GM23338 (cell line): ENCODE measurements around the gene TRMT2A.
"Not testable (repeated sequence)": the region's sequence is repeated elsewhere in the genome, so short reads cannot be mapped to it uniquely, and the experiment has no call there.

Experiments used
- CREB1 ChIP-seq: fragments of 250-450 bp; sonication (Bioruptor Pico); IDR thresholded peaks from 2 replicates; pipeline ENCODE4 v1.5.0; 2020; ENCODE audit warnings: low read depth, mild to moderate bottlenecking, moderate library complexity
- ETS1 ChIP-seq: IDR thresholded peaks from 2 replicates; pipeline ENCODE4 v1.6.1; 2016; ENCODE audit warnings: antibody characterized with exemption
- EZH2 ChIP-seq: fragments of 200-600 bp; sonication (generic); IDR thresholded peaks from one replicate; pipeline ENCODE4 v1.8.0; 2017; ENCODE audit warnings: antibody characterized with exemption, mild to moderate bottlenecking, low read depth; ENCODE audit not compliant: unreplicated experiment
- EZH2phosphoT487 ChIP-seq: fragments of 200-600 bp; sonication (generic); IDR thresholded peaks from one replicate; pipeline ENCODE4 v1.8.1; 2018; ENCODE audit warnings: antibody characterized with exemption; ENCODE audit not compliant: unreplicated experiment
- JUNB ChIP-seq: IDR thresholded peaks from one replicate; pipeline ENCODE4 v1.6.1; 2016; ENCODE audit warnings: antibody characterized with exemption; ENCODE audit not compliant: unreplicated experiment
- NANOG ChIP-seq: IDR thresholded peaks from 2 replicates; pipeline ENCODE4 v1.6.1; 2016; ENCODE audit warnings: antibody characterized with exemption, borderline replicate concordance
- POLR2AphosphoS5 ChIP-seq: IDR thresholded peaks from 2 replicates; pipeline ENCODE4 v1.6.1; 2016; ENCODE audit warnings: antibody characterized with exemption, low read depth
- REST ChIP-seq: IDR thresholded peaks from one replicate; pipeline ENCODE4 v1.6.1; 2018; ENCODE audit warnings: antibody characterized with exemption; ENCODE audit not compliant: unreplicated experiment
- STAT1 ChIP-seq: IDR thresholded peaks from one replicate; pipeline ENCODE4 v1.6.1; 2016; ENCODE audit warnings: antibody characterized with exemption; ENCODE audit not compliant: unreplicated experiment
- ZNF114 ChIP-seq: fragments of 250-450 bp; sonication (Bioruptor Pico); IDR thresholded peaks from 2 replicates; pipeline ENCODE4 v1.5.0; 2020; ENCODE audit warnings: mild to moderate bottlenecking, moderate library complexity
- ZNF331 ChIP-seq: fragments of 250-450 bp; sonication (Bioruptor Pico); IDR thresholded peaks from 2 replicates; pipeline ENCODE4 v1.5.0; 2020; ENCODE audit warnings: low read depth, mild to moderate bottlenecking, moderate library complexity
- ZNF462 ChIP-seq: fragments of 250-450 bp; sonication (Bioruptor Pico); IDR thresholded peaks from 2 replicates; pipeline ENCODE4 v1.5.0; 2020; ENCODE audit warnings: mild to moderate bottlenecking, moderate library complexity
- TF ChIP-seq, protein P1 (sequence below), 2 experiments: fragments of 200-600 bp in 1 of 2; sonication (generic) in 1 of 2; conservative IDR thresholded peaks; 2 replicates each; pipeline versions ENCODE4 v1.5.1 to v1.6.1; 2016 to 2017; ENCODE audit warnings: antibody characterized with exemption in 2 of 2, low read depth in 2 of 2, mild to moderate bottlenecking in 2 of 2, moderate library complexity in 1 of 2

DNA sequence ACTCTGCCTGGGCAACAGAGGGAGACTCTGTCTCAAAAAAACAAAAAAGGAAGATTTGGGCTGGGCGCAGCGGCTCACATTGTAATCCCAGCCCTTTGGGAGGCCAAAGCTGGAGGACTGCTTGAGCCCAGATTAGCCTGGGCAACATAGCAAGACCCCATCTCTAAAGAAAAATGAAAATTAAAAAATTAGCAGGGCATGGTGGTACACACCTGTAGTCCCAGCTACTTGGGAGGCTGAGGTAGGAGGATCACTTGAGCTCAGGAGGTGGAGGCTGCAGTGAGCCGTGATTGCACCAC lies 49.7 kb downstream of the TRMT2A start:
- TF ChIP-seq, protein P1, sequence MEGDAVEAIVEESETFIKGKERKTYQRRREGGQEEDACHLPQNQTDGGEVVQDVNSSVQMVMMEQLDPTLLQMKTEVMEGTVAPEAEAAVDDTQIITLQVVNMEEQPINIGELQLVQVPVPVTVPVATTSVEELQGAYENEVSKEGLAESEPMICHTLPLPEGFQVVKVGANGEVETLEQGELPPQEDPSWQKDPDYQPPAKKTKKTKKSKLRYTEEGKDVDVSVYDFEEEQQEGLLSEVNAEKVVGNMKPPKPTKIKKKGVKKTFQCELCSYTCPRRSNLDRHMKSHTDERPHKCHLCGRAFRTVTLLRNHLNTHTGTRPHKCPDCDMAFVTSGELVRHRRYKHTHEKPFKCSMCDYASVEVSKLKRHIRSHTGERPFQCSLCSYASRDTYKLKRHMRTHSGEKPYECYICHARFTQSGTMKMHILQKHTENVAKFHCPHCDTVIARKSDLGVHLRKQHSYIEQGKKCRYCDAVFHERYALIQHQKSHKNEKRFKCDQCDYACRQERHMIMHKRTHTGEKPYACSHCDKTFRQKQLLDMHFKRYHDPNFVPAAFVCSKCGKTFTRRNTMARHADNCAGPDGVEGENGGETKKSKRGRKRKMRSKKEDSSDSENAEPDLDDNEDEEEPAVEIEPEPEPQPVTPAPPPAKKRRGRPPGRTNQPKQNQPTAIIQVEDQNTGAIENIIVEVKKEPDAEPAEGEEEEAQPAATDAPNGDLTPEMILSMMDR (conservative IDR thresholded peaks at IDR 0.05; ENCODE audit: low read depth in 2 of 2), result not testable (repeated sequence)
- not testable (repeated sequence) for TF ChIP-seq POLR2AphosphoS5; NANOG; EZH2; JUNB; ETS1; REST; EZH2phosphoT487; ZNF462 (CRISPR knock-in tag); ZNF331; ZNF114; CREB1 (CRISPR knock-in tag); STAT1
